MM.1S (cell line): ENCODE results near the gene ZKSCAN3.

Experiments
- DNase-seq: peaks from one replicate; pipeline ENCODE4 v3.0.0-alpha.2; 2015
- H2AFZ ChIP-seq: fragments of 300-600 bp; sonication (generic); 2 replicates; pipeline ENCODE4 v1.6.0; 2016; ENCODE audit warnings: antibody characterized with exemption, low read length
- H3F3A ChIP-seq: fragments of 300-600 bp; sonication (generic); 2 replicates; pipeline ENCODE4 v1.6.1; 2016; ENCODE audit warnings: mild to moderate bottlenecking, antibody characterized with exemption, low read length, moderate library complexity, mixed read lengths; ENCODE audit not compliant: insufficient read depth
- H3K27ac ChIP-seq: fragments of 300-600 bp; sonication (generic); 2 replicates; pipeline ENCODE4 v1.5.1; 2016; ENCODE audit warnings: mild to moderate bottlenecking, low read length
- H3K27me3 ChIP-seq: fragments of 300-600 bp; sonication (generic); replicated peaks from 2 replicates; pipeline ENCODE4 v1.6.0; 2016; ENCODE audit warnings: low read length; ENCODE audit not compliant: insufficient read depth
- H3K36me3 ChIP-seq: fragments of 300-600 bp; sonication (generic); replicated peaks from 2 replicates; pipeline ENCODE4 v1.6.1; 2016; ENCODE audit warnings: mild to moderate bottlenecking, low read length, mixed read lengths; ENCODE audit not compliant: insufficient read depth
- H3K4me1 ChIP-seq: fragments of 300-600 bp; sonication (generic); 2 replicates; pipeline ENCODE4 v1.6.1; 2016; ENCODE audit warnings: low read length, mixed read lengths
- H3K4me2 ChIP-seq: fragments of 300-600 bp; sonication (generic); 2 replicates; pipeline ENCODE4 v1.6.0; 2016; ENCODE audit warnings: low read depth, low read length
- H3K4me3 ChIP-seq: fragments of 300-600 bp; sonication (generic); 2 replicates; pipeline ENCODE4 v1.5.1; 2016; ENCODE audit warnings: low read length, mixed read lengths
- H3K79me2 ChIP-seq: fragments of 300-600 bp; sonication (generic); 2 replicates; pipeline ENCODE4 v1.6.1; 2016; ENCODE audit warnings: mixed run types, low read length, mixed read lengths
- H3K9ac ChIP-seq: fragments of 300-600 bp; sonication (generic); 2 replicates; pipeline ENCODE4 v1.6.1; 2016; ENCODE audit warnings: low read length, mixed read lengths
- H3K9me2 ChIP-seq: fragments of 300-600 bp; sonication (generic); replicated peaks from 2 replicates; pipeline ENCODE4 v1.6.1; 2016; ENCODE audit warnings: mild to moderate bottlenecking, low read length, mixed read lengths; ENCODE audit not compliant: insufficient read depth
- H3K9me3 ChIP-seq: fragments of 300-600 bp; sonication (generic); replicated peaks from 2 replicates; pipeline ENCODE4 v1.6.1; 2016; ENCODE audit warnings: mild to moderate bottlenecking, low read length, mixed read lengths; ENCODE audit not compliant: insufficient read depth
- H4K20me1 ChIP-seq: fragments of 300-600 bp; sonication (generic); 2 replicates; pipeline ENCODE4 v1.6.1; 2016; ENCODE audit warnings: mild to moderate bottlenecking, low read length, moderate library complexity, mixed read lengths; ENCODE audit not compliant: insufficient read depth
- CTCF ChIP-seq: fragments of 300-600 bp; sonication (generic); IDR thresholded peaks from 2 replicates; pipeline ENCODE4 v1.5.1; 2016; ENCODE audit warnings: antibody characterized with exemption, low read length, mixed read lengths
- EZH2 ChIP-seq: fragments of 300-600 bp; sonication (generic); optimal IDR thresholded peaks from 2 replicates; pipeline ENCODE3; 2017; ENCODE audit warnings: low read depth, mild to moderate bottlenecking, antibody characterized with exemption, low read length, mixed read lengths
- EZH2phosphoT487 ChIP-seq: fragments of 300-600 bp; sonication (generic); IDR thresholded peaks from 2 replicates; pipeline ENCODE4 v1.6.1; 2018; ENCODE audit warnings: antibody characterized with exemption, low read length

Gene ZKSCAN3

DNA sequence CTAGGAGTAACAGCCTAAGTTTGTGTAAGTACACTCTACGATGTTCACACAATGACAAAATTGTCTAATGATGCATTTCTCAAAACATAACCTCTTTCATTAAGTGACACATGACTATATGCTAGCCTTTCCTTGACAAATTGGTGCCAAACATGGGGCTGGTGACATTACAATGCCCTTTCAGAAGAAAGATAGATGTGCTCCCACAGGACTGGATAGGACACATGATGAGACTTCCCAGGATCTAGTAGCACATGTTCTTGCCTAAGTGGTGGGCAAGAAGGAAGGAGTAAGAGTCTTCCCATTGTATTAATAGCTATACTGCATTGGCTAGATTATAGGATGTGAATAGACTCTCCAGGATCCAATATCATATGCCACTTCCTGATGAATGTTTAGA, 21.5 kb downstream of the ZKSCAN3 start:
- Histone ChIP-seq H3K79me2 (no peaks in the 10 kb centered on the region), H3K36me3 (no peaks in the 10 kb centered on the region), H3K4me3 (no peak overlapping the region), H3K27ac (no peak overlapping the region), H3K4me1 (peaks cover 10% of the 10 kb centered on the region), H3K9ac (no peak overlapping the region), H2AFZ (no peak overlapping the region), H3F3A (no peaks in the 10 kb centered on the region), H3K9me2 (no peaks in the 10 kb centered on the region), H3K27me3 (no peaks in the 10 kb centered on the region), H3K4me2 (no peak overlapping the region), H4K20me1 (no peaks in the 10 kb centered on the region), H3K9me3 (no peaks in the 10 kb centered on the region)
- no peak for DNase-seq
- TF ChIP-seq EZH2 (no peak), EZH2phosphoT487 (no peak), CTCF (no peak)

- H3K9ac ChIP-seq: no peak overlapping the region
- no peak overlapping the region for H3K27ac ChIP-seq
- no peak overlapping the region for H3K4me2 ChIP-seq
- no peak overlapping the region for H2AFZ ChIP-seq
- DNase-seq: no peak
- H3K4me1 ChIP-seq: peaks cover 10% of the 10 kb centered on the region
- no peaks in the 10 kb centered on the region for H3K36me3 ChIP-seq
- no peaks in the 10 kb centered on the region for H3K27me3 ChIP-seq
- no peaks in the 10 kb centered on the region for H3K9me3 ChIP-seq
- no peaks in the 10 kb centered on the region for H3K9me2 ChIP-seq
- no peak overlapping the region for H3K4me3 ChIP-seq
- no peaks in the 10 kb centered on the region for H3F3A ChIP-seq
- H3K79me2 ChIP-seq: no peaks in the 10 kb centered on the region
- no peaks in the 10 kb centered on the region for H4K20me1 ChIP-seq
- no peak for TF ChIP-seq EZH2phosphoT487
- no peak for TF ChIP-seq CTCF
- no peak for TF ChIP-seq EZH2
Measured at GRCh38 chr6:28371706-28372451, 22.1 kb downstream of the ZKSCAN3 start.

DNA sequence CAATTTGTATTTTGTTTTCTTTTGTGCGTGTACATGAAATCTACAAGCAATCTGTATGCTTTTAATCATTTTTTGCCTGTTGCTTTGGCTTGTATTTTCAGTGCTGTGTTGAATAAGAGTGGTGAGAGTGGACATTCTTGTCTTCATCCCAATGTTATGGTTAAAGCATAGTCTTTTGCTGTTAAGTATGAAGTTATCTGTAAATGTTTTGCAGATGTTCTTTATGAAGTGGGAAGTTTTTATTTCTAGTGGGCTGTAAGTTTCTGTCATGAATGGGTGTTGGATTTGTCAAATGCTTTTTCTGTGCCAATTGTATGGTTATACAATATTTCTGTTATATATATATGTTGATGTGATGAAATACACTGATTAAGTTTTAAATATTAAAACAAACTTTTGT, 24.2 kb downstream of the ZKSCAN3 start:
- no peaks in the 10 kb centered on the region for H3K9me3 ChIP-seq
- H3K9ac ChIP-seq: no peak overlapping the region
- DNase-seq: no peak
- no peak overlapping the region for H2AFZ ChIP-seq
- H3K9me2 ChIP-seq: no peaks in the 10 kb centered on the region
- peaks cover 10% of the 10 kb centered on the region for H3K4me1 ChIP-seq
- H4K20me1 ChIP-seq: no peaks in the 10 kb centered on the region
- no peak overlapping the region for H3K4me2 ChIP-seq
- H3F3A ChIP-seq: no peaks in the 10 kb centered on the region
- no peaks in the 10 kb centered on the region for H3K36me3 ChIP-seq
- no peak overlapping the region for H3K27ac ChIP-seq
- no peaks in the 10 kb centered on the region for H3K79me2 ChIP-seq
- TF ChIP-seq CTCF (no peak), EZH2 (no peak), EZH2phosphoT487 (no peak)
- no peaks in the 10 kb centered on the region for H3K27me3 ChIP-seq
- H3K4me3 ChIP-seq: no peak overlapping the region
